Activated gamma-delta T cell treated with anti-CD3 and anti-CD28 coated beads, Interleukin-2, amount 50 U/mL, for 16 hours (primary cell): ENCODE measurements around the gene SPINK14.

ENCODE experiments used
- DNase-seq: peaks from one replicate; pipeline ENCODE4 v3.0.0-alpha.2; 2020; ENCODE audit warnings: low read depth

SPINK14 gene, protein sequence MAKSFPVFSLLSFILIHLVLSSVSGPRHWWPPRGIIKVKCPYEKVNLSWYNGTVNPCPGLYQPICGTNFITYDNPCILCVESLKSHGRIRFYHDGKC

GRCh38 chr5:148168246-148168645 lies at the start of gene SPINK14:
Gene SPINK14 (plus strand): TSS chr5:148168546. CDS start chr5:148169733, 1,187 bp downstream.
- DNase-seq, result no peak

DNA sequence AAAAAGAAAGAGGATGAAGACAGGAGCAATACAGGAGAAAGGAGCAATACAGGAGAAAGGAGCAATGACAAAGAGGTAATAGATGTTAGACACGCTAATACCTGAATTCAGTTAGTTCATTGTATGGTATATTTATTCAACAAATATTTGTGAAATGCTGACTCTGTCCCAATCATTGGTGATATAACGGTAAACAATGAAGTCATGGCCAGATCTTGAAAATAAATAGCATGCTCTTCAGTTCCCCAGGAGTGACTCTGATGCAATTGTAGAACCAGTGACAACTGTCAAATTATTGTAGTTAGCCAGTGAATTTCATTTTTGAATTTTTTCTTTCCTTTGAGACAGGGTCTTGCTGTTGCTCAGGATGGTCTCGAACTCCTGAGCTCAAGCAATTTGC lies 48.0 kb upstream of the SPINK14 start:
- DNase-seq, result no peak

DNA sequence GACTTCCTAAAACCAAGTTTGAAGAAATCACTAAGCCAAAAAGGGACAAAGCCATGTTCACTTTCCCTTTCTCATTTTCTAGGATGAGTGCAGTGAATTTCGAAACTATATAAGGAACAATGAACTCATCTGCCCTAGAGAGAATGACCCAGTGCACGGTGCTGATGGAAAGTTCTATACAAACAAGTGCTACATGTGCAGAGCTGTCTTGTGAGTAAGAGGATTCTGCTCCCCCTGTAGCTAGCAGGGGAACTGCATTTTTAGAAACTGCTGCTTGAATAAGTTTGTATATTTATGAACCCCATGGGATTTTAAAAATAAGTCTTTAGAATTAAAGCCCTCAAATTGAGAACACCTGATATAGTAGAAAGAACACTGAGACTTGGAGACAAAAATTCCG lies 42.7 kb upstream of the SPINK14 start:
- DNase-seq, result no peak

- DNase-seq, result no peak
Observed at GRCh38 chr5:148135091-148136048, 33.0 kb upstream of the SPINK14 start.

GRCh38 chr5:148140846-148141245 lies 27.5 kb upstream of the SPINK14 start:
- DNase-seq, result no peak

GRCh38 chr5:148141645-148142044 lies 26.7 kb upstream of the SPINK14 start:
- DNase-seq, result no peak

- DNase-seq, result no peak
Observed at GRCh38 chr5:148145916-148146315, 22.4 kb upstream of the SPINK14 start.

GRCh38 chr5:148146487-148146886 lies 21.9 kb upstream of the SPINK14 start:
- DNase-seq, result no peak

DNA sequence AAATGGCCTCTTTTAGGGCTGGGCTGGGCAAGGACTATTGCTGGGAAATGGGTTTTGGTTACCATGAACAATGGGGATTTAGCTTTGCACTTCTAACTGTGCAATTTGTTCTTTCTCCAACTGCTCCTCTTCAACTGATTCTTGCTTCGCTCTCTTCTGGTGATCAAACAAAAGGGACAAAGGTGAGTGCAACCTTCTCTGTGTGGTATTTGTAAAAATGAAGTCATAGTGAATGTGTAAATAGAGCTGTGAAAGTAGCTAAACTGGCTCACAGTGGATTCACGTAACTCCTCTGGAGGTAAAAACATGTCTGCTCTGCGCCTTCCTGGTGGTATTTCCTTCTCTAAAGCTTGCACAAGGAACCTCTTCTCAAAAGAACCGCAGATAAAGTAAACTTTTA lies 20.9 kb upstream of the SPINK14 start:
- no peak for DNase-seq

GRCh38 chr5:148151872-148152271 lies 16.5 kb upstream of the SPINK14 start:
- DNase-seq, result no peak

DNA sequence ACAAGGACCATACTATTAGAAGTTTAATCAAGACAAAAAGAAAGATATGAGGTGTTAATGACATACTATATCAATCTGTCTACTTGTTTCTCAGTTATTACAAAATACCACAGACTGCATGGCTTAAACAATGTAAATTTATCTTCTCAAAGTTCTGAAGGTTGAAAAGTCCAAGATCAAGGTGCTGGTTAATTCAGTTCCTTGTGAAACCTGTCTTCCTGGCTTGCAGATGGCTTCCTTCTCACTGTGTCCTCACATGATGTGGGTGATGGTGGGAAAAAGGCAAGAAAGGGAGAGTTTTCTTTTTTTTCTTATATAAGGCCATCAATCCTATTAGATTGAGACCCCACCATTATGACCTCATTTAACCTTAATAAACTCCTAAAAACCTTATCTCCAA lies 15.6 kb upstream of the SPINK14 start:
- no peak for DNase-seq

DNA sequence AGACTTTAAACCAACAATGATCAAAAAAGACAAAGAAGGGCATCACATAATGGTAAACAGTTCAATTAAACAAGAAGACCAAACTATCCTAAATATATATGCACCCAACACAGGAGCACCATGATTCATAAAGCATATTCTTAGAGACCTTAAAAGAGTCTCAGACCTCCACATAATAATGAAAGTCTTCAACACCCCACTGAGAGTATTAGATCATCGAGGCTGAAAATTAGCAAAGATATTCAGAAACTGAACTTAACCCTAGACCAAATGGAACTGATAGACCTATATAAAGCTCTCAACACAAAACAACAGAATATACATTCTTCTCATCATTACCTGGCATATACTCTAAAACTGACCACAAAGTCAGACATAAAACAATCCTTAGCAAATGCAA lies 11.7 kb upstream of the SPINK14 start:
- DNase-seq, result no peak

GRCh38 chr5:148162038-148162437 lies 6.3 kb upstream of the SPINK14 start:
- DNase-seq, result no peak

DNA sequence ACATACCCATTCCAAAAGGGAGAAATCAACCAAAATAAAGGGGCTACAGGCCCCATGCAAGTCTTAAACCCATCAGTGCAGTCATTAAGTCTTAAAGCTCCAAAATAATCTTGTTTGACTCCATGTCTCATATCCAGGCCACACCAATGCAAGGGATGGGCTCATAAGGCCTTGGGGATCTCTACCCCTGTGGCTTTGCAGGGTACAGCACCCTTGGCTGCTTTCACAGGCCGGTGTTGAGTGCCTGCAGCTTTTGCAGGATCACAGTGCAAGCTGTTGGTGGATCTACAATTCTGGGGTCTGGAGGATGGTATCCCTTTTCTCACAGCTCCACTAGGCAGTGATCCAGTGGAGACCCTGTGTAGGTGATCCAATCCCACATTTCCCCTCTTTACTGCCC lies 5.0 kb upstream of the SPINK14 start:
- no peak for DNase-seq

GRCh38 chr5:148166550-148167283 lies 1.6 kb upstream of the SPINK14 start:
- DNase-seq, result no peak

GRCh38 chr5:148172377-148172776 lies 4.0 kb downstream of the SPINK14 start:
- DNase-seq, result no peak

- no peak for DNase-seq
Observed at GRCh38 chr5:148176480-148176879, 8.1 kb downstream of the SPINK14 start.

DNA sequence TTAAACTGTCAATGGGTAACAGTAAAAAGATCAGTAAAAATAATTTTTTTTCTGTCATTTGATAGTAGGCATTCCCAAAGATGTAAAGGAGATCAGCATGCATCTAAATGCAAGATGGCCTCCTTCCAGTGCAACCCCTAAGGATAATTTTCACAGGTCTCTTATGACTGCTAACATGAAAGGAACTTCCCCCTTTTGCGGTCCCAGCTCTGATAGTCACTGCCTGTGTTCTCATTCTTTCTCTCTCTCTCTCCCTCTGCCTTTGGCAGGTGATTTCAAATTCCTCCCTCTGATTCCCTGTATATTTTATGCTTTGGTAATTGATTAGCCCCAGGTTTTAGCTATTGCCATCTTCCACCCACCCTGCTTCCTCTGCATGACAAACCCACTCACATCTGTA lies 8.9 kb downstream of the SPINK14 start:
- DNase-seq, result no peak

DNA sequence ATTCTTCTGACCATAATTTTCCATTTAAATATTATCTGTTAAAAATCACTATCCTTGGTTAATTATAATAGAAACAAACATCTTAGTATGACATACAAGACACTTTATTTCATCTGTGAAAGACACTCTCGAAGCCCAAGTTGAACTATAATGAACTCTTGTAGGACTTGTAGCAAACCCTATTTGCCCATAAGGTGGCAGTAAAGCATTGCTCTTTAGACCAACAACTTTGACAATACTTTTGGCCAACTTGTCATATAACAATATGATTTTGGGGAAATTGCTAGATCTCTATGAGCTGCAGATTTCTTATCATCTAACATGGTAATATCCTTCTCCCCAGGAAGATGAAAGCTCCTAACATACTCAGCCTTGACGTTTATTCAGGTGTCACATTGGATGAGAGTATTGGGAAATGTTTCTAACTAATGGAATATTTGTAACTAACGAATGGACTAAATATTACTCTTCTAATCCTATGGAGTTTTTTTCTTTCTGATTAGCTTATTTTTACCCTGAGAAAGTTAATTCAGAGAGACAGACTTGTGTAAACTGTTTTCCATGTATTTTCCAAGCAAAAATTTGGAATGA lies 11.0 kb downstream of the SPINK14 start:
- DNase-seq, result no peak

DNA sequence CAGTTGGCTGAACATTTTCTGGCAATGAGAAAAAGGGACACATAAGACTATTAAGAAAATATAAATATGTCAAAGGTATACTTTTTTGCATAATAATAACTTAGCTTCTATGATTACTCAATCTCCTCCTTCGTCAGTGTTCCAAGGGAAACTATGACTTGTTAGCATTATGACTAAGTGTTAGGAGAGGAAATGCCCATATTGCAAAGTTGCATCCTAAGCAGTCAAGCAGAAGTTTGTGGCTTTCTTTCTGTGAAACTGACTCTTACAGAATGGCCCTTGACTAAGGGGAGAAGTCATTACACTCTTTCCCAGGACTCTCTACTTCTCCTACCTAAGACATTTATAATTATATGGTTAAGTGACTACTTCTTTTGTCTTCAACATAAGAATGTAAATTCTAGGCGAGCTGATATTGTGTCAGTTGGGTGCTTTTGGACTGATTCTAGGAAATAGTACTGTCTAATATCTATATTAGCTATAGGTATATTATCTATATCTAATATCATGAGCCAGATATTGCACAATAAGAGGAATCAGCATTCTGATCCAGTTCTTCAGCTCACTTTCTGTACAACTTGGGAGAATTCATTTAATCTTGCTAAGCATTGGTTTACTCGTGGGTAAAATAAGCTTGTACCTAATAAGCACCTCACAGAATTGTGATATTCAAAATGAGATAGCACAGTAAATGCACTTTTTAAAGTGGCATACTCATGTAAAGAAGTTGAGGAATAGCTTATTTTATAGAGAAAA lies 18.1 kb downstream of the SPINK14 start:
- DNase-seq, result no peak

GRCh38 chr5:148191010-148191409 lies 22.7 kb downstream of the SPINK14 start:
- no peak for DNase-seq

DNA sequence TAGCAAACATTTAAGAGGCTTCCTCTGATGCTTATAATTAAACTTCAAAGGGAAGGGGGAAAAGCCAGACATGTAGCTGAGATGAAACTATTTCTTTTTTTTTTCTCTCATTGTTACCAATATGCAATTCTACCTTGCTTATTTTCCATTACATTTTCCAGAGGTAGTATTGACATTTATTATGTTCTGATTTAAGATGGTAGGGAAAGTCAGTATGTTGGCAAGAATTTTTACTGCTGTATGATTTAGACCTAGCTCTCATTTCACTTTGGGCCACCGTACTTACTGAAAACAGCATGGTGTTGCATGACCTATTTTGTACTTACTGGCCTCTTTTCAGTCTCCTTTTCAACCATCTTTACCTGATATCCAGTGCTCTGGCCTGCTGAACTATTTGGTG lies 24.9 kb downstream of the SPINK14 start:
- DNase-seq, result no peak
